Body of pancreas (tissue), 4 donors: ENCODE data around the gene SPATA13. TPM values are rescaled to one million over a fixed set of nuclear protein-coding genes. Genes with fewer than 3 reads are reported as not detected.

Source experiments
- ATAC-seq: fragments of 150-250 bp; one replicate; pipeline ENCODE4 v1.9.1; 2016
- DNase-seq, 4 donors: peaks; one replicate each; pipeline ENCODE4 v3.0.0-alpha.2; 2019
- H3K27ac ChIP-seq, 4 donors: fragments of 200-600 bp; sonication (generic); 1 replicate in 3 of 4; 2 replicates in 1 of 4; pipeline versions ENCODE4 v1.5.1 to v1.6.1; 2016 to 2019; ENCODE audit warnings: mild to moderate bottlenecking in 1 of 4, mixed read lengths in 1 of 4, moderate library complexity in 1 of 4
- H3K27me3 ChIP-seq, 2 donors: fragments of 200-600 bp; sonication (generic); one replicate each; pipeline ENCODE4 v1.6.0; 2016; ENCODE audit warnings: mild to moderate bottlenecking in 1 of 2
- H3K36me3 ChIP-seq, 2 donors: fragments of 200-600 bp; sonication (generic); replicated peaks in 1 of 2; 2 replicates each; pipeline ENCODE4 v1.5.1; 2016; ENCODE audit warnings: low read depth in 2 of 2; ENCODE audit not compliant: insufficient read depth in 1 of 2
- H3K4me1 ChIP-seq: fragments of 200-600 bp; sonication (generic); one replicate; pipeline ENCODE4 v1.6.0; 2016
- H3K4me3 ChIP-seq, 2 donors: fragments of 200-600 bp; sonication (generic); 1 replicate in 1 of 2; 2 replicates in 1 of 2; pipeline ENCODE4 v1.5.1; 2016 to 2019
- H3K9me3 ChIP-seq, 3 donors: fragments of 200-600 bp; sonication (generic); 1 replicate in 2 of 3; 2 replicates in 1 of 3; pipeline ENCODE4 v1.5.1; 2016
- POLR2A ChIP-seq, 3 donors: fragments of 450-650 bp; IDR thresholded peaks; one replicate each; pipeline ENCODE4 v1.6.1; 2016; ENCODE audit warnings: antibody characterized with exemption in 3 of 3, mild to moderate bottlenecking in 2 of 3
- WGBS, 2 donors: methylation state at CpG; one replicate each; pipeline ENCODE4 v1.1.5; 2017; 5-methylcytosine and 5-hydroxymethylcytosine counted together
- intact Hi-C: fragments of 100-400 bp; cut with DNase I; formaldehyde crosslinking; loops from one replicate; pipeline ENCODE4 v1.15.1; 2023
- total RNA-seq, 2 donors: library from RNA; depleted of rRNA; stranded (reverse); fragments of >200 nt; gene quantifications; one replicate each; pipeline ENCODE4 v1.1.0, GENCODE V29; 2016
- TF ChIP-seq, protein P1 (sequence below), 7 experiments: fragments of 450-650 bp in 4 of 7; fragments of 200-600 bp in 3 of 7; sonication (generic) in 3 of 7; IDR thresholded peaks; one replicate each; pipeline ENCODE4 v1.5.1; 2016 to 2019; ENCODE audit warnings: antibody characterized with exemption in 7 of 7

The SPATA13 gene
- total RNA-seq, 2 donors from 2014 or later: 83.3 to 359 TPM

- no peaks in the 10 kb centered on the region for H3K9me3 ChIP-seq
- H3K36me3 ChIP-seq: peaks cover 5 to 17% of the 10 kb centered on the region in 2 donors
- TF ChIP-seq POLR2A (IDR thresholded peaks at IDR 0.05): no peak
- no peaks in the 10 kb centered on the region for H3K4me1 ChIP-seq
- no peak for ATAC-seq
- no peak overlapping the region for H3K4me3 ChIP-seq
- no peak for DNase-seq
- H3K27me3 ChIP-seq: no peaks in the 10 kb centered on the region
- no peak overlapping the region for H3K27ac ChIP-seq
- WGBS, 2 donors: 82% methylated on average over 5 to 6 of the region's 6 CpGs
- intact Hi-C loops: no loop called here
Measured at GRCh38 chr13:24252136-24252535, 91.6 kb downstream of the SPATA13 start.

- 75 to 78% methylated on average over 9 of the region's 9 CpGs for WGBS, 2 donors
- Histone ChIP-seq H3K4me1 (no peaks in the 10 kb centered on the region), H3K27me3 (no peaks in the 10 kb centered on the region), H3K27ac (peak overlapping the region in 1 of 4 donors; percentile 53), H3K4me3 (no peak overlapping the region), H3K36me3 (peaks cover 5 to 17% of the 10 kb centered on the region in 2 donors), H3K9me3 (no peaks in the 10 kb centered on the region)
- ATAC-seq: peak; percentile 18
- TF ChIP-seq, protein P1, sequence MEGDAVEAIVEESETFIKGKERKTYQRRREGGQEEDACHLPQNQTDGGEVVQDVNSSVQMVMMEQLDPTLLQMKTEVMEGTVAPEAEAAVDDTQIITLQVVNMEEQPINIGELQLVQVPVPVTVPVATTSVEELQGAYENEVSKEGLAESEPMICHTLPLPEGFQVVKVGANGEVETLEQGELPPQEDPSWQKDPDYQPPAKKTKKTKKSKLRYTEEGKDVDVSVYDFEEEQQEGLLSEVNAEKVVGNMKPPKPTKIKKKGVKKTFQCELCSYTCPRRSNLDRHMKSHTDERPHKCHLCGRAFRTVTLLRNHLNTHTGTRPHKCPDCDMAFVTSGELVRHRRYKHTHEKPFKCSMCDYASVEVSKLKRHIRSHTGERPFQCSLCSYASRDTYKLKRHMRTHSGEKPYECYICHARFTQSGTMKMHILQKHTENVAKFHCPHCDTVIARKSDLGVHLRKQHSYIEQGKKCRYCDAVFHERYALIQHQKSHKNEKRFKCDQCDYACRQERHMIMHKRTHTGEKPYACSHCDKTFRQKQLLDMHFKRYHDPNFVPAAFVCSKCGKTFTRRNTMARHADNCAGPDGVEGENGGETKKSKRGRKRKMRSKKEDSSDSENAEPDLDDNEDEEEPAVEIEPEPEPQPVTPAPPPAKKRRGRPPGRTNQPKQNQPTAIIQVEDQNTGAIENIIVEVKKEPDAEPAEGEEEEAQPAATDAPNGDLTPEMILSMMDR (IDR thresholded peaks at IDR 0.05): no peak
- intact Hi-C loops: no loop called here
- no peak for DNase-seq
Measured at GRCh38 chr13:24253520-24254145, 93.1 kb downstream of the SPATA13 start.

GRCh38 chr13:24254146-24254841, 93.8 kb downstream of the SPATA13 start:
- WGBS, 2 donors: 71 to 92% methylated on average over 10 of the region's 10 CpGs
- no peak for TF ChIP-seq POLR2A (IDR thresholded peaks at IDR 0.05)
- TF ChIP-seq, protein P1 (IDR thresholded peaks at IDR 0.05): no peak
- intact Hi-C loops: no loop called here
- no peak overlapping the region for H3K4me3 ChIP-seq
- H3K27ac ChIP-seq: peak overlapping the region in 1 of 4 donors; percentile 53
- H3K4me1 ChIP-seq: no peaks in the 10 kb centered on the region
- peaks cover 5 to 17% of the 10 kb centered on the region in 2 donors for H3K36me3 ChIP-seq
- ATAC-seq (peak; percentile 33), DNase-seq (peak in 1 of 4 donors; percentile 65)
- no peaks in the 10 kb centered on the region for H3K9me3 ChIP-seq
- H3K27me3 ChIP-seq: no peaks in the 10 kb centered on the region

GRCh38 chr13:24257497-24257896, 97.0 kb downstream of the SPATA13 start:
- Histone ChIP-seq H3K4me1 (peaks cover 21% of the 10 kb centered on the region), H3K27ac (no peak overlapping the region), H3K36me3 (peaks cover 0 to 17% of the 10 kb centered on the region in 2 donors), H3K9me3 (no peaks in the 10 kb centered on the region), H3K4me3 (no peak overlapping the region), H3K27me3 (no peaks in the 10 kb centered on the region)
- DNase-seq (no peak), ATAC-seq (no peak)
- TF ChIP-seq, protein P1 (IDR thresholded peaks at IDR 0.05): no peak
- no peak for TF ChIP-seq POLR2A (IDR thresholded peaks at IDR 0.05)
- intact Hi-C loops: no loop called here
- WGBS, 2 donors: 50 to 54% methylated on average over 1 of the region's 1 CpG

GRCh38 chr13:24261566-24261965, 101.0 kb downstream of the SPATA13 start:
- 38 to 46% methylated on average over 3 of the region's 3 CpGs for WGBS, 2 donors
- DNase-seq (no peak), ATAC-seq (peak; percentile 31)
- TF ChIP-seq, protein P1 (IDR thresholded peaks at IDR 0.05): no peak
- TF ChIP-seq POLR2A (IDR thresholded peaks at IDR 0.05): no peak
- intact Hi-C loops: no loop called here
- Histone ChIP-seq H3K4me1 (peaks cover 46% of the 10 kb centered on the region), H3K27me3 (no peaks in the 10 kb centered on the region), H3K36me3 (no peaks in the 10 kb centered on the region), H3K27ac (peak overlapping the region in 1 of 4 donors; percentile 12), H3K4me3 (no peak overlapping the region), H3K9me3 (no peaks in the 10 kb centered on the region)
